SIG-M5 (cell line): Measurements from ENCODE around the gene DNER.
"Not testable (repeated sequence)": the region's sequence is repeated elsewhere in the genome, so short reads cannot be mapped to it uniquely, and the experiment has no call there.

Experiments
- DNase-seq: peaks from one replicate; lab custom pipeline; 2025; lab: John Stamatoyannopoulos, UW

The DNER gene

DNA sequence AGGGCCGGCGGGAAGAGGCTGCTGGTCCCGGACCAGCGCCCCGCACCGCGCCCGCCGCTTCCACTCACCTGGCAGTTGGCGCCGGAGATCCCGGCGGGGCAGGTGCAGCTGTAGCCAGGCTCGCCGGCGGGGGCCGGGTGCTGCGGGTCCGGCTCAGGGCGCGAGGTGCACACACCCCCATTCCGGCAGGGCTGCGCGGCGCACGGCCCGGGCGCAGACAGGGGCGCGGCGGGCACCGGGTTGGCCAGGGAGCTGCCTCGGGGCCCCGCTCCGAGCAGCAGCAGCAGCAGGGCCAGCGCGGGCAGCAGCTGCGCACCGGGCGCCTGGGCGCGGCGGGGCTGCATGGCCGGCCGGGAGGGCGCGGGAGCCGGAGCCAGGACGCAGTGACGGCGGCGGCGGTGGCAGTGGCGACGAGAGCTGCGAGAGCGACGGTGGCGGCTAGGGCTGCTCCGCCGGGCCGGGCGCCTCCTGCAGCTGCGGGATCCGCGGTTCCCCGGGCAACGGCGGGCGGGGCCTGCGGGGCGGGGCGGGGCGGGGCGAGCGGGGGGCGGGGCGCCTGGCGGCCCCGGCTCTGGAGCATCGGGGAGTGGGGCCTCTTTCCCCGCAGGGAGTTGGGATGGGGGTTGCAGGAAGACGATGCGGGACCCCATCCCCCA is at the start of gene DNER:
Gene DNER, minus strand, starts transcription at position 476 of the 656 bp plus-strand sequence. Its CDS starts 132 bp downstream, at position 344.
- no peak for DNase-seq

DNA sequence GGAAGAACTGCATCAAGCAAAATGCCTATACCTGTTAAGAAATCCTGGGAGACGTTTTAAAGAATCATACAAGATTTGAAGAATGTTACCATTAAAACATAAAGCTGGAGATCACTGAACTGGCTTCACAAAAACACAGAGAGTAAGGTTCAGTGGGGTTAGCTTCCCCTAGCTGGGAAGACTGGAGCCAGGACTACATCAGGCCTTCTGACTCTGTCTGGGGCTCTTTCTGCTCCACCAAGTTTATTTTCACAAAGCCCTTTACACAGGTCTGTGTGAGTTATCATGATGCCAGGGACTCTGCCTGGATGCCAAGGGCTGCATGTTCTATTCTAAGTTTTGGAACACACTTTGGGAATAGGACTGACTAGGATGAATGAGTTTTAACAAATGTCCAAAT is 47.3 kb upstream of the DNER start:
- DNase-seq, result no peak

- not testable (repeated sequence) for DNase-seq
These were observed 43.1 kb upstream of the DNER start for GRCh38 chr2:229757462-229757861.

- DNase-seq, result no peak
These were observed 38.8 kb upstream of the DNER start for GRCh38 chr2:229752970-229753729.

GRCh38 chr2:229749779-229750178 is 35.4 kb upstream of the DNER start:
- no peak for DNase-seq

DNA sequence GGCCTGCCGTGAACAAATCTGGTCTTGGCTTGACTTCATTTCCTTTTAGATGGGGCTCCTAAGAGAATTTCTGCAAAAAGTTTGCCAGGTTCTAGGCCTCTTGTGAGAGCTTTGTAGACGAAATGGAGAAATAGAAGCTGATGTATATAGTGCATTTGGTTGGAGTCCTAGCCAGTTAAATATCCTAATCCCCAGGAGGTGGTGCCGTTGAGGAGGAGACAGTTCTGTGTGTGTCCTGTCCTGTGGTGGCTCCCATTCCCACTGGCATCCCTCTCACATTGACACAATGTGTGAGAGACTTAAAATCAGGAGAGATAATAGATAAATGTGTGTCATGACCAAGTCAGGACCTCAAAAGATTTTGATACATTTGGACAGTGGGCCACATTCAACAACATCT is 34.6 kb upstream of the DNER start:
- DNase-seq, result no peak

GRCh38 chr2:229742691-229743090 is 28.3 kb upstream of the DNER start:
- DNase-seq, result not testable (repeated sequence)

DNA sequence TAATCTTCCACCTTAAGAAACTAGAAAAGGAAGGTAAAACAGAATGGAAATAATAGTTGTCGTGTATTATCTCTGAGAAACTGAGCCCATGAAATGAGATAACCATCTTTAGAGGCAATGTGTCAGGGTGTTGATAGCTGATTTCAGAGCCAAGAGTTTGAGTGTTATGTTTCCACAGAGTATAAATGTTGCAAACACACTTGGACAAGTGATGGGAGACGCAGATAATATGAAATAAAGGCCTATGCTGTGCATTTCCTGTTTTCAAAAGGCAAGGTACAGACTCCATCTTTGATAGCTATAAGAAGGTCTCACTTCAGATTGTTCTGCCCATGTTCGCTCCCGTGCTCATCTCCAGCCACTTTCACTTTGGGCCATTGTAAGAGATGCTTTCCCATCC is 25.9 kb upstream of the DNER start:
- DNase-seq, result no peak

- no peak for DNase-seq
These were observed 23.8 kb upstream of the DNER start for GRCh38 chr2:229738024-229738625.

DNA sequence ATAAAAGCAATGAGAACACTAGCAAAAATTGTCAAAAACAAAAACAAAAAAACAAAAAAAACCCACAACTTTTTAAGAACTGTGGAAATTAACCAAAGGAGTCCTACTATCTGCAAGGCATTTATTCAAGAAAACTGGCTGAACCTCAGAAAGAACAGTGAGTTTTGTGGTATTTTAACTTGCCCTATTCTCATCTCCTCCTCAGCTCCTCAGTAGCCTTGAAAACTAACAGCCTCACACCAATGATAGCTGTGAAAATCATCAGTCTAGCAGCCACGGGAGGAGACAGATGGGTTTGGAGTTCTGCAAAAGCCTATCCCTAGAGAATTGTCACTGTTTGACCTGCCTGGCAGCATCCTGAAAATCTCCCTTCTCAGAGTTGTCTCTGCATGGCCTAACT is 20.1 kb upstream of the DNER start:
- no peak for DNase-seq

DNA sequence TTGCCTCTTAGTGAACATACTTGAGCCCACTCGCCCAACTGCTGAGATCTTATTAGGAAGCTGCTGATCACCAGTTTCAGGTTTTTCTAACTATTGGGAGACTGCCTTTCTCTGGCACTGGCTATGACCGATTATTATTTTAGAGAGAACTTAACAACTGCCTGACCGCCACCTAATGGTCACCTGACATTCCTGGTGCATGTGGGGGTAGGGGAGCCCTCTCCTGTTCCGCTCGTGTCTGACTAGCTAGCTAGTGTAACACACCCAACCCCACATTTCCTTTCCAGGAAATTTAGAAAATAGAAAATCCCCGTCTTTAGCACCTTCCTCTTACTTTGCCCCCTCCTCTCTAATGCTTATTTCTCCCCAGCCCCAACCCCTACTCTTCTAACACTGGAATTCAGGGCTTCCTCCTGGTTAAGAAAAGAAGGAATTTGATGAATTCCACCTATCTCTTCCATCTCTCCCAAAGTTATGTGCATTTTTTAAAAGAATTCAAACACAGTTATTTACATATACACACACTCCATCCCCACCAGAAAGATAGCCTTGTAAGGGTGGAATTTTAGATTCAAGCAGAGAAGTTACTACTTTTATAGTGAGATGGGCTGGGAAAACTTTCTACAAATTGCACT is 19.4 kb upstream of the DNER start:
- no peak for DNase-seq

DNA sequence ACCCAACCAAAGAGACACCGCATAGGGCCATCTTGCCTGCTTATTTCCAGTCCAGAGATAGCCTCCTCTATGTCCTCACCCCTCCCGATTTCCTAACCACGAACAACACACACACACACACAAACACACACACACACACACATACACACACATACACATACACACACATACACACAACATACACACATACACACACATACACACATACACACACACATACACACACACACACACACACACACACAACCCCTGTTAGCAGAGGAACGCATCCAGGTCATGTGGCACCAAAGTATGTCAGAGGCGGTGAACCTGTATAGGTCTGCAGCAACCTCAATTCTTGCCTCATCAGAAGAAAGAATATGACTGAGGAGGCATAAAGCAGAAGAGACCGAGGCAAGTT is 18.5 kb upstream of the DNER start:
- no peak for DNase-seq

DNA sequence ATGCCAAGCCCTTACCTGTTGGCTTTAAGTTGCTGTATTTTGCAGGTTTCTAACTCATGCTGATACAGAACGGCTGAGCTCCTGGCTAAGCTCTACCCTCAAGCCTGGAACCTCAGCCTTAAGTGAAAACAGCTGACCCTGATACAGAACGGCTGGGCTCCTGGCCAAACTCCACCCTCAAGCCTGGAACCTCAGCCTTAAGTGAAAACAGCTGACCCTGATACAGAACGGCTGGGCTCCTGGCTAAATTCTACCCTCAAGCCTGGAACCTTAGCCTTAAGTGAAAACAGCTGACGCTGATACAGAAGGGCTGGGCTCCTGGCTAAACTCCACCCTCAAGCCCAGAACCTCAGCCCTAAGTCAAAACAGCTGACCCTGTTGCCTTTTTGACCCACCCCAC is 17.6 kb upstream of the DNER start:
- no peak for DNase-seq

DNA sequence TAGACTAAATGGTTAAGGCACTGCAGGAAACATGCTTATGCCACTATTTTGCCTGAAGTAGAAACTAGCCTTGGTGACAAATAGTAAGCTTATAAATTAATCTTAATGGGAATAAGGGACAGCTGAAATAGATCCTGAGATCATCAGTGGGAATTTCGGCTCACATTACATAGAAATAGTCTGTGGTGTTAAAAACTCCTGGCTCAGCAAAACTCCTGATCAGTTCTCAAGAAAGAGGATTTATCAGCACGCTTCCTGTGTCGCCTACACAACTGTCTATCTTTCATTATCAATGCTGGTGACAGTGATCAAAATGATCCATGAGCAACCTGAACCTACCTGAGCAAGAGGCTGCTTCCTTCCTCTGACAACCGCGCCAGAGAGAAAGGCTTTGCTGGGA is 17.0 kb upstream of the DNER start:
- DNase-seq, result no peak

GRCh38 chr2:229728370-229728769 is 14.0 kb upstream of the DNER start:
- DNase-seq, result no peak

- DNase-seq, result no peak
These were observed 12.3 kb upstream of the DNER start for GRCh38 chr2:229726643-229727042.

DNA sequence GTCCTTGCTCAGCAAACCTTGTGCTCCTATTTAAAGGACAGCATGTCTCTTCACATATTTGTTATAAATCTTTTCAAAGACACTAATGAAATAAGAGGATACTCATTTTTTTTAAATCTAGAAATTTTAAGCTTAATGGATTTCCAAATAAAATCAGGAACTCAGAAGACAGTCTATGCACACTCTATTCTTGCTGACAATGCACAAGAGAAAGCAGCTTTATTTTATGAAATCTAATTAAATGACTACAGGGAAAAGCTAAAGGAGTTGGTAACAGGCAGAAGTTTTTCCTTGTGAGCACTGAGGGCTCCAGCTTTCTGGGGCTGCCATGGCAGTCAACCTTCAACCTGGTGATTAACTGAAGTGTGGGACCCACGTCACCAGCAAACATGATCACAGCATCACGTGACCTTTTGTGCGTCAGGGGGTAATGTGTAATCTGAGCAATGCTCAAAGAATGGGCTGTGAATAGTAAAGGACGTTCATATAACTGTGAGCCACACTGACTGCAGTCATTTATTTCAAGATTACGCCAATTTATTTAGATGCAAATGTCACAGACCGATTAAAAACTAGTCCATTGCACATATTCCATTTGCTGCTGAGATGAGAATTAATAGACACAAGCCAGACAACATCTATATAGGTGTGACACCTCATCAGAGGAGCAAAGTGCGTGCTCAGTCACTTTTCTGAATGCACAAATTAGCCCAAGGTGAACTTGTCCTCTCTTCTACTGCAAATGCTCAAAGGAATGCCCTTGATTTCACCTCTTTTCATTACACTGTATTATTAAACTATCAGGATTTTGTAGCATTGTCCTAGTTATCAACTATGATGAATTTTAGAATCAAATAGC is 11.6 kb upstream of the DNER start:
- DNase-seq, result no peak

DNA sequence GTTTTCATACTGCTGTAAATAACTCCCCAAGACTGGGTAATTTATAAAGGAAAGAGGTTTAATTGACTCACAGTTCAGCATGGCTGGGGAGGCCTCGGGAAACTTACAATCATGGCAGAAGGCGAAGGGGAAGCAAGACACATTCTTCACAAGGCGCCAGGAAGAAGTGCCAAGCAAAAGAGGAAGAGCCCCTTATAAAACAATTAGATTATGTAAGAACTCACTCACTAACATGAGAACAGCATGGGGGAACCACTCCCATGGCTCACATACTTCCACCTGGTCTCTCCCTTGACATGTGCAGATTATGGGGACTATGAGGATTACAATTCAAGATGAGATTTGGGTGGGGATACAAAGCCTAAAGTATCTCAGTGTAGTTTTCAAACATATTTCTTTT is 8.8 kb upstream of the DNER start:
- DNase-seq, result not testable (repeated sequence)

- no peak for DNase-seq
These were observed 5.7 kb upstream of the DNER start for GRCh38 chr2:229719926-229720647.

DNA sequence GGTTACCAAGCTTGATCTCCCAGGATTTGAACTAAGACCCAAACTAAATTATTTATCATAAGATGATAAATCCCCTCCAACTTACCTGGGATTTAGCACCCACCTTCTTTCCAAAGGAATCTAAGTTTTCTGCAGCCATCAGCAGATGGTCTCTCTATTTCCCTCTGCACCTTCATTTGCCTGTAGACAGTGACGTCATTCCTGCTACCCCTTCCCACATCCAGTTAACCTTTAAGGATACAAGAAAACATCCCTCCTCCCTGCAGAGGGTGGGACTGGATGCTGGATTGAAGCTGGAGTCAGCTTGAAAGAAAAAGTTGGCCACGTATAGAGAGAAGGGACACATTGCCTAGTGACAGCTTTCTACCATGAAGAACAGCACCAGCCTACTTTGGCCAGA is 3.7 kb upstream of the DNER start:
- no peak for DNase-seq

- DNase-seq, result no peak
These were observed 1.6 kb upstream of the DNER start for GRCh38 chr2:229715895-229716507.
